ENCODE results near the gene PTPRH. TPM values are rescaled to one million over a fixed set of nuclear protein-coding genes. Genes with fewer than 3 reads are reported as not detected.

PTPRH gene
- total and polyA plus RNA-seq, 2 donors (not counting 1 experiment from before 2014, with no cell fraction given), result not detected

- Mint-ChIP-seq H3K27ac (no peak overlapping the region), H3K4me3 (no peak overlapping the region), H3K4me1 (peaks cover 10% of the 10 kb centered on the region), H3K9me3 (ENCODE audit: insufficient read depth) (peaks cover 4% of the 10 kb centered on the region), H3K27me3 (peaks cover 55% of the 10 kb centered on the region)
- peak overlapping the region; percentile 47 for H3K4me2 ChIP-seq (replicated peaks; ENCODE audit: low read depth, low read length, poor library complexity, severe bottlenecking)
- intact Hi-C loops (cut with micrococcal nuclease), result no loop called here
- no peak for ATAC-seq (ENCODE audit: low read depth)
- H3K79me2 ChIP-seq (ENCODE audit: control insufficient read depth, insufficient read depth, low read length), result no peaks in the 10 kb centered on the region
- peaks cover 13 to 18% of the 10 kb centered on the region in 2 donors for H3K4me1 ChIP-seq (ENCODE audit: control insufficient read depth in 2 of 2, insufficient read depth in 2 of 2, low read length in 2 of 2)
- no peaks in the 10 kb centered on the region for H4K20me1 ChIP-seq (ENCODE audit: control insufficient read depth, insufficient read depth, low read length, poor library complexity, severe bottlenecking)
- no peaks in the 10 kb centered on the region for H3K36me3 ChIP-seq (replicated peaks in 1 of 2; ENCODE audit: control extremely low read depth in 1 of 2, control insufficient read depth in 1 of 2, extremely low read depth in 1 of 2, insufficient read depth in 2 of 2, low read length in 1 of 2)
- H2AFZ ChIP-seq (ENCODE audit: insufficient read depth, low read depth, low read length, poor library complexity, severe bottlenecking), result no peak overlapping the region
- 4% methylated on average over 31 of the region's 34 CpGs for WGBS (ENCODE audit: insufficient coverage)
- POLR2A ChIA-PET, result no interaction called here
- CTCF ChIA-PET, result interaction anchor here (1.2 kb wide), 1 partner anchor 25 kb away, joined by 3 read pairs; no protein-coding TSS in a partner anchor
- peak; percentile 65 for DNase-seq
- peak overlapping the region in 1 of 5 experiments; percentile 1 for H3K4me3 ChIP-seq (ENCODE audit: control extremely low read depth in 1 of 5, extremely low read depth in 1 of 5, insufficient read depth in 1 of 5, low read depth in 2 of 5, low read length in 4 of 5)
- no peak overlapping the region for H3K27ac ChIP-seq (ENCODE audit: low read length in 2 of 2)
- TF ChIP-seq CTCF (IDR thresholded peaks at IDR 0.05) (no peak), EZH2 (IDR thresholded peaks at IDR 0.05; ENCODE audit: borderline replicate concordance, insufficient read depth, low read depth, low read length, poor library complexity, severe bottlenecking) (no peak)
- peak overlapping the region; percentile 11 for H3K9ac ChIP-seq (ENCODE audit: low read length)
- H3K27me3 ChIP-seq (replicated peaks in 1 of 4; ENCODE audit: control extremely low read depth in 1 of 4, control insufficient read depth in 3 of 4, insufficient read depth in 4 of 4, low read length in 3 of 4), result peaks cover 0 to 71% (median 27%) of the 10 kb centered on the region in 4 experiments
- peaks cover 0 to 35% (median 1%) of the 10 kb centered on the region in 3 donors for H3K9me3 ChIP-seq (ENCODE audit: control extremely low read depth in 1 of 3, control insufficient read depth in 2 of 3, insufficient read depth in 1 of 3, low read length in 2 of 3)
These were observed 43.3 kb downstream of the PTPRH start for GRCh38 chr19:55165952-55166529.

GRCh38 chr19:55161571-55162322 is 47.6 kb downstream of the PTPRH start:
- Histone ChIP-seq H3K27ac (ENCODE audit: low read length in 2 of 2) (no peak overlapping the region), H3K4me3 (ENCODE audit: control extremely low read depth in 1 of 5, extremely low read depth in 1 of 5, insufficient read depth in 1 of 5, low read depth in 2 of 5, low read length in 4 of 5) (no peak overlapping the region), H2AFZ (ENCODE audit: insufficient read depth, low read depth, low read length, poor library complexity, severe bottlenecking) (no peak overlapping the region), H3K4me2 (replicated peaks; ENCODE audit: low read depth, low read length, poor library complexity, severe bottlenecking) (no peak overlapping the region), H3K27me3 (replicated peaks in 1 of 4; ENCODE audit: control extremely low read depth in 1 of 4, control insufficient read depth in 3 of 4, insufficient read depth in 4 of 4, low read length in 3 of 4) (peaks cover 0 to 75% (median 27%) of the 10 kb centered on the region in 4 experiments), H3K4me1 (ENCODE audit: control insufficient read depth in 2 of 2, insufficient read depth in 2 of 2, low read length in 2 of 2) (peaks cover 13 to 18% of the 10 kb centered on the region in 2 donors), H4K20me1 (ENCODE audit: control insufficient read depth, insufficient read depth, low read length, poor library complexity, severe bottlenecking) (no peaks in the 10 kb centered on the region), H3K36me3 (replicated peaks in 1 of 2; ENCODE audit: control extremely low read depth in 1 of 2, control insufficient read depth in 1 of 2, extremely low read depth in 1 of 2, insufficient read depth in 2 of 2, low read length in 1 of 2) (no peaks in the 10 kb centered on the region), H3K9ac (ENCODE audit: low read length) (no peak overlapping the region), H3K9me3 (ENCODE audit: control extremely low read depth in 1 of 3, control insufficient read depth in 2 of 3, insufficient read depth in 1 of 3, low read length in 2 of 3) (peaks cover 0 to 45% (median 4%) of the 10 kb centered on the region in 3 donors), H3K79me2 (ENCODE audit: control insufficient read depth, insufficient read depth, low read length) (no peaks in the 10 kb centered on the region)
- Mint-ChIP-seq H3K4me1 (peaks cover 11% of the 10 kb centered on the region), H3K27ac (no peak overlapping the region), H3K4me3 (no peak overlapping the region), H3K27me3 (peaks cover 55% of the 10 kb centered on the region), H3K9me3 (ENCODE audit: insufficient read depth) (no peaks in the 10 kb centered on the region)
- ATAC-seq (ENCODE audit: low read depth) (no peak), DNase-seq (no peak)
- ChIA-PET POLR2A (no interaction called here), CTCF (no interaction called here)
- intact Hi-C loops (cut with micrococcal nuclease), result no loop called here
- TF ChIP-seq CTCF (IDR thresholded peaks at IDR 0.05), result no peak
- no peak for TF ChIP-seq EZH2 (IDR thresholded peaks at IDR 0.05; ENCODE audit: borderline replicate concordance, insufficient read depth, low read depth, low read length, poor library complexity, severe bottlenecking)
- 32% methylated on average over 49 of the region's 61 CpGs for WGBS (ENCODE audit: insufficient coverage)

Measured in B cell (primary cell).